Gastrocnemius medialis (tissue), 4 donors: ENCODE data around the gene LRRC45. TPM values are rescaled to one million over a fixed set of nuclear protein-coding genes. Genes with fewer than 3 reads are reported as not detected.

Source experiments
- ATAC-seq, 2 donors: fragments of 150-250 bp; one replicate each; pipeline ENCODE4 v1.9.1; 2016
- DNase-seq, 2 donors: peaks; one replicate each; pipeline ENCODE4 v3.0.0-alpha.2; 2019
- H3K27ac ChIP-seq, 4 donors: fragments of 200-600 bp; sonication (generic); 1 replicate in 1 of 4; 2 replicates in 3 of 4; pipeline ENCODE4 v1.5.1; 2016 to 2018; ENCODE audit warnings: mild to moderate bottlenecking in 2 of 4, moderate library complexity in 1 of 4
- H3K27me3 ChIP-seq, 3 donors: fragments of 200-600 bp; sonication (generic) in 2 of 3; 1 replicate in 1 of 3; 2 replicates in 2 of 3; pipeline versions ENCODE4 v1.5.1 to v1.6.0; 2016 to 2019; ENCODE audit warnings: mild to moderate bottlenecking in 1 of 3, moderate library complexity in 1 of 3
- H3K36me3 ChIP-seq, 2 donors: fragments of 200-600 bp; sonication (generic) in 1 of 2; one replicate each; pipeline ENCODE4 v1.5.1; 2017 to 2018
- H3K4me1 ChIP-seq, 2 donors: fragments of 200-600 bp; sonication (generic) in 1 of 2; one replicate each; pipeline ENCODE4 v1.5.1; 2016 to 2017; ENCODE audit warnings: mild to moderate bottlenecking in 2 of 2
- H3K4me3 ChIP-seq, 4 donors: fragments of 200-600 bp; sonication (generic) in 3 of 4; 1 replicate in 1 of 4; 2 replicates in 3 of 4; pipeline ENCODE4 v1.5.1; 2016 to 2019; ENCODE audit warnings: mild to moderate bottlenecking in 2 of 4
- H3K9me3 ChIP-seq, 3 donors: fragments of 200-600 bp; sonication (generic) in 2 of 3; 1 replicate in 1 of 3; 2 replicates in 2 of 3; pipeline ENCODE4 v1.5.1; 2016 to 2019
- POLR2A ChIP-seq, 2 donors: fragments of 450-650 bp; IDR thresholded peaks; one replicate each; pipeline ENCODE4 v1.6.1; 2017; ENCODE audit warnings: antibody characterized with exemption in 2 of 2, mild to moderate bottlenecking in 2 of 2, moderate library complexity in 2 of 2
- in situ Hi-C, 4 donors: fragments of 200-750 bp; cut with MboI; loops; one replicate each; pipeline versions ENCODE4 v1.15.0 to v1.8.0; 2017; ENCODE audit warnings: low sequenced_read_pairs in 4 of 4
- intact Hi-C: fragments of 100-400 bp; cut with DNase I; formaldehyde crosslinking; loops from one replicate; pipeline ENCODE4 v1.15.1; 2023; ENCODE audit warnings: low total_unique reads
- total RNA-seq, 4 donors: library from RNA; depleted of rRNA; stranded (reverse); fragments of >200 nt; gene quantifications; one replicate each; pipeline versions ENCODE4 v1.1.0 to v1.2.3, GENCODE V29; 2016
- TF ChIP-seq, protein P1 (sequence below), 5 experiments: fragments of 450-650 bp in 3 of 5; fragments of 200-600 bp in 2 of 5; sonication (generic) in 2 of 5; IDR thresholded peaks in 4 of 5; conservative IDR thresholded peaks in 1 of 5; 1 replicate in 4 of 5; 2 replicates in 1 of 5; pipeline ENCODE4 v1.5.1; 2016 to 2019; ENCODE audit warnings: antibody characterized with exemption in 5 of 5, mild to moderate bottlenecking in 3 of 5, moderate library complexity in 3 of 5

Gene LRRC45
- total RNA-seq, 4 donors from 2014 or later = 1.1 to 5.0 (median 3.8) TPM

DNA sequence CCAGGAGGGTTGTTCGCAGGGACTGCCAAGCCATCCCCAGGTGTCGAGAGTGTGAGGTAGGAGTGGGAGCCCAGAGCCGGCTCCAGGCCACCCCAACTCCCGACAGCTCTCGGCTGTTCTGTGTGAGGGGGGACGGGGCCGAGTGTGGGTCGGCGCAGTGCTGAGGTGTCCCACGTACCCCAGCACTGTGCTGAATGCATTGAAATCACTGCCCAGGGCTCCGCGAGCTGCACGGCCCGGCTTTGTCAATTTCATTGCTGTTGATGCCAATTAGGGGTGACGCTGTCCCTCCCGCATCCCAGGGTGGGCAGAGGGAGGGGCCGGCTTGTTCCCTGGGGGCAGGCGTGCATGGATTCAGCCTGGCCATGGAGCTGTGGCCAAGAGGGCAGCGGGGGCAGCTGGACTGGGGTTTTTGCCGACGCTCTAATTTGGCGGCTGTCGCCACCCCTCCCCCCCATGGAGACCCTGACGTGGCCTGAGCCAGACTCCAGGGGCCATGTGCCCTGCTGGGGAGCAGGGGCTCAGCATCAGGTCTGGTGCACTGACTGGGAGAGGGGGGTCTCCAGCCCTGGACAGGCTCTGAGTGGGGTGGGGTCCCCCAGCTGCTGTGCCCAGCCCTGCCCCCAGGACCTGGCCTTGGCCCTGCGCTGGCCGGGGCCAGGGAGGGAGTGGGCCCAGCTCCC, 14.7 kb upstream of the LRRC45 start:
- in situ Hi-C loops = no loop called here
- peaks cover 7 to 17% of the 10 kb centered on the region in 2 donors for H3K4me1 ChIP-seq
- peaks cover 0 to 3% of the 10 kb centered on the region in 2 donors for H3K36me3 ChIP-seq

DNA sequence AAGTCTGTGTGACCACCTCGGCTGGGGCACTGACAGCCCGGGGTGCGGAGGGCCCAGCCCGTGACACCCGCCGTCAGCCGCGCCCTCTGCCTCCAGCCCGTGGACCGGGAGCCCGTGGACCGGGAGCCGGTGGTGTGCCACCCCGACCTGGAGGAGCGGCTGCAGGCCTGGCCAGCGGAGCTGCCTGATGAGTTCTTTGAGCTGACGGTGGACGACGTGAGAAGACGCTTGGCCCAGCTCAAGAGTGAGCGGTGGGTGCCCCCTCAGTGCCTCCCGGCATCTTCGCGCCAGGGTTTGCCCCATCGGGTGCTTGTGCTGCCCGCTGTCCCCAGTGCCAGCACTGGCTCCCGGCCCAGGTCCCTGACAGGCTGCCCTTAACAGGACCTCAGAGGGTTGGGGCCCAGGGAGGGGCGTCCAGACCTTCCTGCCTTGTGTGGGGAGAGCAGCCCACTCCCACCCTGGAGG, 14.1 kb upstream of the LRRC45 start:
- DNase-seq (no peak), ATAC-seq (no peak)
- Histone ChIP-seq H3K27ac (no peak overlapping the region), H3K9me3 (no peaks in the 10 kb centered on the region), H3K4me1 (peaks cover 2 to 11% of the 10 kb centered on the region in 2 donors), H3K4me3 (no peak overlapping the region), H3K27me3 (no peaks in the 10 kb centered on the region), H3K36me3 (peaks cover 0 to 3% of the 10 kb centered on the region in 2 donors)
- TF ChIP-seq POLR2A (IDR thresholded peaks at IDR 0.05) = no peak
- TF ChIP-seq, protein P1, sequence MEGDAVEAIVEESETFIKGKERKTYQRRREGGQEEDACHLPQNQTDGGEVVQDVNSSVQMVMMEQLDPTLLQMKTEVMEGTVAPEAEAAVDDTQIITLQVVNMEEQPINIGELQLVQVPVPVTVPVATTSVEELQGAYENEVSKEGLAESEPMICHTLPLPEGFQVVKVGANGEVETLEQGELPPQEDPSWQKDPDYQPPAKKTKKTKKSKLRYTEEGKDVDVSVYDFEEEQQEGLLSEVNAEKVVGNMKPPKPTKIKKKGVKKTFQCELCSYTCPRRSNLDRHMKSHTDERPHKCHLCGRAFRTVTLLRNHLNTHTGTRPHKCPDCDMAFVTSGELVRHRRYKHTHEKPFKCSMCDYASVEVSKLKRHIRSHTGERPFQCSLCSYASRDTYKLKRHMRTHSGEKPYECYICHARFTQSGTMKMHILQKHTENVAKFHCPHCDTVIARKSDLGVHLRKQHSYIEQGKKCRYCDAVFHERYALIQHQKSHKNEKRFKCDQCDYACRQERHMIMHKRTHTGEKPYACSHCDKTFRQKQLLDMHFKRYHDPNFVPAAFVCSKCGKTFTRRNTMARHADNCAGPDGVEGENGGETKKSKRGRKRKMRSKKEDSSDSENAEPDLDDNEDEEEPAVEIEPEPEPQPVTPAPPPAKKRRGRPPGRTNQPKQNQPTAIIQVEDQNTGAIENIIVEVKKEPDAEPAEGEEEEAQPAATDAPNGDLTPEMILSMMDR (IDR thresholded peaks at IDR 0.05 in 4 of 5, conservative IDR thresholded peaks at IDR 0.05 in 1 of 5) = no peak
- in situ Hi-C loops = no loop called here
- intact Hi-C loops = loop anchor here (10.0 kb wide), 1 partner anchor 66 kb away; no protein-coding TSS in a partner anchor

More for the DNA sequence above, 14.7 kb upstream of the LRRC45 start:
- Histone ChIP-seq H3K27ac (no peak overlapping the region), H3K9me3 (no peaks in the 10 kb centered on the region), H3K4me3 (no peak overlapping the region), H3K27me3 (no peaks in the 10 kb centered on the region)
- intact Hi-C loops = loop anchor here (10.0 kb wide), 1 partner anchor 66 kb away; no protein-coding TSS in a partner anchor
- TF ChIP-seq, protein P1 (IDR thresholded peaks at IDR 0.05 in 4 of 5, conservative IDR thresholded peaks at IDR 0.05 in 1 of 5) = no peak
- TF ChIP-seq POLR2A (IDR thresholded peaks at IDR 0.05) = no peak
- no peak for ATAC-seq
- DNase-seq = no peak

DNA sequence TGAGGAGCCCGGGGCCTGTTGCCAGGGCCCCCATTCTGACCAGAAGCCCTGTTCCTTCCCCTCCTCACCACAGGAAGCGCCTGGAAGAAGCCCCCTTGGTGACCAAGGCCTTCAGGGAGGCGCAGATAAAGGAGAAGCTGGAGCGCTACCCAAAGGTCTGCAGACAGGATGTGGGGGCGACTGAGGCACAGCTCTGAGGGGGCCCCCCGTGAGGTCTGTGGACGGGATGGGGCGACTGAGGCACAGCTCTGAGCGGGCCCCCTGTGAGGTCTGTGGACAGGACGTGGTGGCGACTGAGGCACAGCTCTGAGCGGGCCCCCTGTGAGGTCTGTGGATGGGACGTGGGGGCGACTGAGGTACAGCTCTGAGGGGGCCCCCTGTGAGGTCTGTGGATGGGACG, 13.7 kb upstream of the LRRC45 start:
- H3K36me3 ChIP-seq = peaks cover 0 to 3% of the 10 kb centered on the region in 2 donors
- no peak for TF ChIP-seq POLR2A (IDR thresholded peaks at IDR 0.05)
- TF ChIP-seq, protein P1 (IDR thresholded peaks at IDR 0.05 in 4 of 5, conservative IDR thresholded peaks at IDR 0.05 in 1 of 5) = no peak
- DNase-seq = no peak
- intact Hi-C loops = loop anchor here (10.0 kb wide), 1 partner anchor 65 kb away; no protein-coding TSS in a partner anchor
- H3K27me3 ChIP-seq = no peaks in the 10 kb centered on the region
- no peak overlapping the region for H3K27ac ChIP-seq
- no peaks in the 10 kb centered on the region for H3K9me3 ChIP-seq
- peaks cover 0 to 7% of the 10 kb centered on the region in 2 donors for H3K4me1 ChIP-seq
- ATAC-seq = no peak
- no peak overlapping the region for H3K4me3 ChIP-seq
- in situ Hi-C loops = no loop called here

DNA sequence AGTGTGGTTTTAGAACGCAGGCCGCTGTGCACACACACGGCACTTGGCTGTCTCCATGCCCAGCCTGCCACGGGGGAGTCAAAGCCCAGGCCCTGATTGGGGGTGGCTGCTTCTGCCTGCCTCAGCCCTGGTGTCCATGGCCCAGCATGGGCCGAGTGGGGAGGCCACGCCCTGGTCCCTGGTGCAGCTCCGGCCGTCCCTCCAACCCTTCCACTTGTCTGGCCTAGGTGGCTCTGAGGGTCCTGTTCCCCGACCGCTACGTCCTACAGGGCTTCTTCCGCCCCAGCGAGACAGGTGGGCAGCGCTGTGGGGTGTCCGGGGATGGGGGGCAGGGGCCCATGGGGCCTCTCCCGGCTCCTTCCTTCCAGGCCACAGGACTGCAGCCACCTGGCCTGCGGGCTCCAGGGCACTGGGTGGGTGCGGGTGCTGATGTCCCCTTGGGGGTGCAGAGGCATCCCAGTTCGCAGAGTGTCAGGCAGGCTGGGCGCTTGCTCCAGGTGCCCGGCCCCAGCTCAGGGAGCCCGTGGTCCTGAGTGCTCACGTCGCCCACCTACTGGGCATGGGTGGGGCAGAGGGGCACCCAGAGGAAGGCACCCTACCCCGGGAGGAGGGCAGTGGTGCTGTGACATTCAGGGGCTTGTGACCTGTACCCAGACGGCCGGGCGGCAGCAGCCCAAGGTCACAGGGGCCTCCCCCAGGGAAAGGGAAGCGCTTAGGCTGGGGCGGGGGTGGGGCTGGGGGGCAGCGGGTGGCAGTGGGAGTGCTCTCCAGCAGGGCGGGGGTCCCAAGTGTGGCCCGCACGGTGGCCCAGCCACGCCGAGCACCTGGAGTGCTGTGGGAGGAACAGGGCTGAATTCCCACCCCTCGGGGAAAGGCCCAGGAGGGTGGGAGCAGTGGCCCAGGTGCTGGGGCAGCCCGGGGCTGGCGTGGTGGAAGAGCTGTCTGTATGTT, 12.3 kb upstream of the LRRC45 start:
- Histone ChIP-seq H3K27ac (no peak overlapping the region), H3K4me3 (no peak overlapping the region), H3K9me3 (no peaks in the 10 kb centered on the region), H3K4me1 (peaks cover 0 to 5% of the 10 kb centered on the region in 2 donors), H3K36me3 (peaks cover 0 to 3% of the 10 kb centered on the region in 2 donors), H3K27me3 (no peaks in the 10 kb centered on the region)
- in situ Hi-C loops = no loop called here
- TF ChIP-seq, protein P1 (IDR thresholded peaks at IDR 0.05 in 4 of 5, conservative IDR thresholded peaks at IDR 0.05 in 1 of 5) = no peak
- TF ChIP-seq POLR2A (IDR thresholded peaks at IDR 0.05) = no peak
- DNase-seq = no peak
- no peak for ATAC-seq
- intact Hi-C loops = no loop called here
